COR-L47 (cell line): ENCODE results near the gene LCOR.
"Not testable (repeated sequence)": the region's sequence is repeated elsewhere in the genome, so short reads cannot be mapped to it uniquely, and the experiment has no call there.

Experiments used
- DNase-seq: peaks from one replicate; lab custom pipeline; 2025; lab: John Stamatoyannopoulos, UW

The LCOR gene

GRCh38 chr10:96840841-96841518 lies 8.9 kb downstream of the LCOR start:
- DNase-seq, result no peak

- no peak for DNase-seq
Measured at GRCh38 chr10:96842896-96843723, 11.0 kb downstream of the LCOR start.

DNA sequence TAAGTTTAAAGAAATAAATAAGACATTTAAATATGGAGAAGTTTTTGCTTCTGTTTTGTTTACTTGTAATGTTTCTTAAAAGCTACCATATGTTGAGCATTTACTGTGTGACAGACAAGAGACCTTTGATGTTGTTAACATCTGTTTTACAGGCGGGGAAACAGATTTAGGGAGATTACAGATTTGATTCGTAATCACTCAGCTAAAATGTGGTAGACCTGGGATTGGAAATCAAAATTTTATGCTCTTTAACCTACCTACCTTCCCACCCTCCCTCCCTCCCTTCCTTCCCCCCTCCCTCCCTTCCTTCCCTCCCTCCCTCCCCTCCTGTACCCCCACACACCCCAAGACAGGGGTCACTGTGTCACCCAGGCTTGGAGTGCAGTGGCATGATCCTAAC lies 11.7 kb downstream of the LCOR start:
- no peak for DNase-seq

GRCh38 chr10:96846395-96846794 lies 14.3 kb downstream of the LCOR start:
- DNase-seq, result no peak

DNA sequence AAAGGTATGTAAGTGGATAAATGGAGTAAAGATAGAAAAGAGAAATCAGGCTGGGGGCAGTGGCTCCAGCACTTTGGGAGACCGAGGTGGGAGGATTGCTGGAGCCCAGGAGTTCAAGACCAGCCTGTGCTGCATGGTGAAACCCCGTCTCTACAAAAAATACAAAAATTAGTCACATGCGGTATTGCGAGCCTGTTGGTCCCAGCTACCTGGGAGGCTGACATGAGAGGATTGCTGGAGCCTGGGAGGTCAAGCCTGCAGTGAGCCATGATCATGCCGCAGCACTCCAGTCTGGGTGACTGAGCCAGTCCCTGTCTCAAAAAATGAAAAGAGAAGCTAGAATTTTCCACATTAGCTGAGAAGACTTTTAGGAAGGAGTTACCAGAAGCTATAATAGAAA lies 14.8 kb downstream of the LCOR start:
- DNase-seq, result no peak

DNA sequence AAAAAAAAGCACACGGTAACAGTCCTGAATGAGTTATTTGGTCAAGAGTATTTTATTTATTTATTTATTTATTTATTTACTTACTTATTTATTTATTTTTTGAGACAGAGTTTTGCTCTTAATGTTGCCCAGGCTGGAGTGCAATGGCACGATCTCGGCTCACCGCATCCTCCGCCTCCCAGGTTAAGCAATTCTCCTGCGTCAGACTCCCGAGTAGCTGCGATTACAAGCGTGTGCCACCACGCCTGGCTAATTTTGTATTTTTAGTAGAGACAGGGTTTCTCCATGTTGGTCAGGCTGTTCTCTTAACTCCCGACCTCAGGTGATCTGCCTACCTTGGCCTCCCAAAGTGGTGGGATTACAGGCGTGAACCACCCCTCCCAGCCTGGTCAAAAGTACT lies 15.3 kb downstream of the LCOR start:
- DNase-seq, result not testable (repeated sequence)

GRCh38 chr10:96850113-96850512 lies 18.0 kb downstream of the LCOR start:
- no peak for DNase-seq

- DNase-seq, result no peak
Measured at GRCh38 chr10:96850825-96851224, 18.7 kb downstream of the LCOR start.

GRCh38 chr10:96851281-96851680 lies 19.2 kb downstream of the LCOR start:
- no peak for DNase-seq

GRCh38 chr10:96856317-96856716 lies 24.2 kb downstream of the LCOR start:
- no peak for DNase-seq

- no peak for DNase-seq
Measured at GRCh38 chr10:96857301-96858012, 25.4 kb downstream of the LCOR start.

DNA sequence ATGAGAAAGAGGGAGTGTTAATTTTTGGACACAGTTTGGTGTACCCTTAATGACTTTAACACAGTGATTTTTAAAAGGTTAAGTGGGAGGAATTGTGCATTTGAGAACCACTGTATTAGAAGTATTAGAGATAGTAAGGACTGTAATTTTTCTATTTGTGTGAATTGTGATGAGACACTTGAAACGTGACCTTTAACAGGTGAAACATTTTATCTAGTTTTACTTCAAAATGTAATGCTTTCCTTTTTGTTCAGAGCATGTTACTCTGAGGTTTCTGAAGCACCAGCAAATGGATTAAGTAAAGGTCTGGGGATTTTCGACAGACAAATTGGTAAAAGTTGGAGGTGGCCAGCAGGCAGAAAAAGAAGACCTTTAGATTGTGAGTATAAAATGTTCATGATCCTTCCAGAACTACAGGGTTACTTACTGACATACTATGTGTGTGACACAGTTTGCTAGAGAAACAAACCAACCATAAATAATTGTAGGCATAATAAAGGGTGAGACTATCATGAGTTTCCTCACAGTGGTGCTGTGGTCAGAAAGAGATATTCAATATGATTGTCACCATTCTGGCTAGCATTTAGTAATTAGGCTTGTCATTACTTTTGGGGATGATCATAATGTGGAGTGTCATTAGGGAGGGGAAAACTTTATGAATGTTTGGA lies 26.1 kb downstream of the LCOR start:
- DNase-seq, result no peak

DNA sequence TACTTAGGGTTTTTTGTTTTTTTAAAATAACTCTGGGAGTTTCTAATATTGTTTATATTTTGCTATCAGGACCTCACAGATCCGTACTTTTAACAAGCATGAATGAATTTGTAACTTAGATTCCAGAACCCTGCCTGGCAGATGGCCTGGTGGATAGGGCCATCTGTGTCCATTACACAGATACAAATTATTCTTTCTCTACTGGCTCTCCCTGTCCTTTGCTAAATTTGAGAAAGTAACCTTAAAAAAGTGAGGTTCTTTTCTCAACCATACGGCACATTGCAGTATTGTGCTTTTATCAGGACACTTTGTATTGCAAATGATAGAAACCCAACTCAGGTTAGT lies 26.6 kb downstream of the LCOR start:
- no peak for DNase-seq

DNA sequence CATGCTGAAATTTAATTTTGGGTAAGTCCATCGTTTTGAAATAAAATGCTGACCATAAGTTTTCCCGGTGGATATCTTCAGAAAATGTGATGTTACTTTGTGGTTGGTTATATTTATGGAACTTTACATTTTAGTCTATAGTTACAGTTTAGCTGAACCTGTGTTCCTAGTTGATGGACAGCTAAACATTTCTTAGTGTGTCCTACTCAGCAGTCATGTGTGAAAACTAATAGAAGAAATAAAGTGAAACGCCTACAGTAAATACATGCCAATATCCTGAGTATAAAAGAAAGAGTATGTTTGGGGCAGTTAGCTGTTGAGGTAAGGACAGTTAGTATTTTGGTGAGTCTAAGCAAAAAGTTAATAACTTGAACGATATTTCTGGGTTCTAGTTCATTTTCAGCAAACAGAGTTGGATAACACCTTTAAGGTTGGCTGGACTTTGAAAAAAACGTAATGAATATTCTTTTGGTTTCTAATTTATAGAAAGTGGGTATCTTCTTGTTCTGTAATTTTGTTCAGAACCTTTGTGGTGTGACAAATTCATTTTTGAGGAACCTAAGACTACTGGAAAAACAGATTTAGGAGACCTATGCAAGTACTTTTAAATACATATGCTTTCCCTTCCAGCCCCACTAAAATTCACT lies 28.7 kb downstream of the LCOR start:
- DNase-seq, result no peak

- no peak for DNase-seq
Measured at GRCh38 chr10:96863922-96864543, 31.9 kb downstream of the LCOR start.

- no peak for DNase-seq
Measured at GRCh38 chr10:96873086-96873485, 41.0 kb downstream of the LCOR start.

DNA sequence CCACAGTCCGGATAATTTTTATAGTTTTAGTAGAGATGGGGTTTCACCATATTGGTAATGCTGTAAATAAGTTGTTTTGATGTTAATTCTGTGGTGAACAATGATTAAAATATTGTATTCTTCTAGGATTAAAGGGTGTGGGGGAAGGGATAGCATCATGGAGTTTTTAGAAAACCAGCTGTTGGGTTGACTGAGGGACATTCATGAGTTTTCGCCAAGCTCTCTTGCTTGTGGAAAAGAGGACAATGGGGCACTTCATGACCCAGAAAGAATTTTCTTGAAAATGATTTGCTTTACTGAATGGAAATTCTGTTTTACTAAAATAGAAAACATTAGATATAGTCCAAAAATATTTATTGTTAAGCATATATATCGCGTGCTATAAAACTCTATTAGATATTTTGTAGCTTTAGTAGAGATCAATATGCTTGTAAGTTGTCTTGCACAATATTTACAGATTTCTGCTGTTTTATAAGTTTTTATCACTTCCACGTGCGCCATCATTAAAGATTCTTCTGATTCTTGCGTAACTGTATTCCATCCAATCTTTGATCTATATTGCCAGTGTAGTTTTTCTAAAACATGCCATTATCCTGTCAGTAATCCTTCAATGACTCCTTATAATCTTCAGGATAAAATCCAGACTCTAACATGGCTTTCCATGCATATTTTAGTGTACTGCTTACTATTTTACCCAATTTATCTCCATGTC lies 41.8 kb downstream of the LCOR start:
- no peak for DNase-seq

DNA sequence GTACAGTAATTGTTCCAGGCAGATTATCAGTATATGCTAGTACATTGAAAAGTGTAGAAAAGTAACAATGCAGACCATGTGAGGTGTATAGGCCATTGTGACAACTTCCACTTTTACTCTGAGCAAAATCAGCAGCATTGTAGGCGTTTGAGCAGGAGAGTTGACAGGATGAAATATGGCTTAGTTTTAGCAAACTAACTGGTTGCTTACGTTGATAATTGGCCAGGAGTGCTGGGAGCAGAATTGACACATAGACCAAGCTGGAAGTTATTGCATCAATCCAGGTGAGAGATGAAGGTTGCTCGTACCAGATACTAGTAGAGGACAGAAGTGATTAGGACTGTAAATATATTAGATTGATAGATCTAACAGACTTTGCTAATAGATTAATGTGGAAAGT lies 46.0 kb downstream of the LCOR start:
- DNase-seq, result no peak

GRCh38 chr10:96880575-96880974 lies 48.5 kb downstream of the LCOR start:
- DNase-seq, result no peak

- DNase-seq, result no peak
Measured at GRCh38 chr10:96889415-96890171, 57.5 kb downstream of the LCOR start.
